Cardiac muscle cell (in vitro differentiated cells and primary cell): ENCODE results near the gene MVD. TPM values are rescaled to one million over a fixed set of nuclear protein-coding genes. Genes with fewer than 3 reads are reported as not detected.

Experiments
- DNase-seq, 2 donors: peaks; one replicate each; pipeline versions ENCODE4 v3.0.0 to v3.0.0-alpha.2; 2010 to 2017; ENCODE audit warnings: low read depth in 1 of 2, low spot score in 1 of 2
- H3K27ac ChIP-seq: fragments of 200-600 bp; sonication (generic); 2 replicates; pipeline ENCODE4 v1.5.1; 2016
- H3K27me3 ChIP-seq: fragments of 200-600 bp; sonication (generic); 2 replicates; pipeline ENCODE4 v1.6.0; 2016; ENCODE audit warnings: control low read depth
- H3K36me3 ChIP-seq: fragments of 200-600 bp; sonication (generic); 2 replicates; pipeline ENCODE4 v1.5.1; 2016; ENCODE audit warnings: control low read depth
- H3K4me1 ChIP-seq: fragments of 200-600 bp; sonication (generic); 2 replicates; pipeline ENCODE4 v1.8.1; 2017; ENCODE audit warnings: low read depth, mild to moderate bottlenecking, mixed run types
- H3K4me3 ChIP-seq: fragments of 200-600 bp; sonication (generic); 2 replicates; pipeline ENCODE4 v1.5.1; 2016; ENCODE audit warnings: mild to moderate bottlenecking
- H3K9me3 ChIP-seq: fragments of 200-600 bp; sonication (generic); 2 replicates; pipeline ENCODE4 v1.5.1; 2017; ENCODE audit warnings: low read depth, mild to moderate bottlenecking, control low read depth
- polyA plus RNA-seq: library from polyadenylated mRNA; unstranded; fragments of >200 nt; fragmentation: Nextera tagmentation; extraction: Ambion mirVana; gene quantifications from 2 replicates; pipeline ENCODE4 v1.2.1, GENCODE V29; 2016
- total RNA-seq: library from RNA; depleted of rRNA; stranded (reverse); fragments of >200 nt; gene quantifications from 2 replicates; pipeline ENCODE4 v1.2.3, GENCODE V29; 2016
- TF ChIP-seq, protein P1 (sequence below): IDR thresholded peaks from 2 replicates; pipeline ENCODE4 v1.5.1; 2012; ENCODE audit warnings: low read depth, mild to moderate bottlenecking, low read length

MVD gene
- total and polyA plus RNA-seq, 2 experiments from 2014 or later: 65.0 to 192 TPM

DNA sequence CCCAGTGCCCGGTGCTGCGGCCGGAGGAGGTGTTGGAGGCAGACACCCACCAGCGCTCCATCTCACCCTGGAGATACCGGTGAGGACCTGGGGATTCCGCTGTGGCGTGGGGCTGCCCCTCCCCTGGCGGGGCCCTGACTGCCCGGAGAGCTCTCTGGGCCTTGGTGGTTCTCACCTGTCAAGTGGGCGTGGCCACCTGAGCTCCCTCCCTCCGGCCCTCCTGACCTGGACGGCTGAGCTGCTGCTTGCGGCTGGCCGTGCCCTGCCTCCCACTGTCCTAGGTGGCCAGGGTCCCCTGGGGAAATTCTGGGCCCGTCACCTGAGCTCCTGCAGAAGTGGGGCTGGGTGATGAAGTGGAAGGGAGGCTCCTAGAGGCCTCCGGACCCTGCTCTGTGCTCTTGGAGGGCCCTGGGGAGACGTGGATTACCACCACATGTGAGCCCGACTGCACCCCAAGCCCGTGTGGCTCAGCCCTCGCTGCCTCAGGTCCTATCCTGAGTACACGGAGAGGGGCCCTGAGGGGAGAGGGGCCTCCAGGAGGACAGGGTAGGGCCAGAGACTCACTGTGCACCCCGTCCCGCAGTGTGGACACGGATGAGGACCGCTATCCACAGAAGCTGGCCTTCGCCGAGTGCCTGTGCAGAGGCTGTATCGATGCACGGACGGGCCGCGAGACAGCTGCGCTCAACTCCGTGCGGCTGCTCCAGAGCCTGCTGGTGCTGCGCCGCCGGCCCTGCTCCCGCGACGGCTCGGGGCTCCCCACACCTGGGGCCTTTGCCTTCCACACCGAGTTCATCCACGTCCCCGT, 23.5 kb downstream of the MVD start:
- no peak for DNase-seq
- Histone ChIP-seq H3K27ac (no peak overlapping the region), H3K36me3 (no peaks in the 10 kb centered on the region), H3K4me1 (peaks cover 1% of the 10 kb centered on the region), H3K27me3 (peaks cover 51% of the 10 kb centered on the region), H3K4me3 (no peak overlapping the region), H3K9me3 (no peaks in the 10 kb centered on the region)
- TF ChIP-seq, protein P1, sequence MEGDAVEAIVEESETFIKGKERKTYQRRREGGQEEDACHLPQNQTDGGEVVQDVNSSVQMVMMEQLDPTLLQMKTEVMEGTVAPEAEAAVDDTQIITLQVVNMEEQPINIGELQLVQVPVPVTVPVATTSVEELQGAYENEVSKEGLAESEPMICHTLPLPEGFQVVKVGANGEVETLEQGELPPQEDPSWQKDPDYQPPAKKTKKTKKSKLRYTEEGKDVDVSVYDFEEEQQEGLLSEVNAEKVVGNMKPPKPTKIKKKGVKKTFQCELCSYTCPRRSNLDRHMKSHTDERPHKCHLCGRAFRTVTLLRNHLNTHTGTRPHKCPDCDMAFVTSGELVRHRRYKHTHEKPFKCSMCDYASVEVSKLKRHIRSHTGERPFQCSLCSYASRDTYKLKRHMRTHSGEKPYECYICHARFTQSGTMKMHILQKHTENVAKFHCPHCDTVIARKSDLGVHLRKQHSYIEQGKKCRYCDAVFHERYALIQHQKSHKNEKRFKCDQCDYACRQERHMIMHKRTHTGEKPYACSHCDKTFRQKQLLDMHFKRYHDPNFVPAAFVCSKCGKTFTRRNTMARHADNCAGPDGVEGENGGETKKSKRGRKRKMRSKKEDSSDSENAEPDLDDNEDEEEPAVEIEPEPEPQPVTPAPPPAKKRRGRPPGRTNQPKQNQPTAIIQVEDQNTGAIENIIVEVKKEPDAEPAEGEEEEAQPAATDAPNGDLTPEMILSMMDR: no peak

DNA sequence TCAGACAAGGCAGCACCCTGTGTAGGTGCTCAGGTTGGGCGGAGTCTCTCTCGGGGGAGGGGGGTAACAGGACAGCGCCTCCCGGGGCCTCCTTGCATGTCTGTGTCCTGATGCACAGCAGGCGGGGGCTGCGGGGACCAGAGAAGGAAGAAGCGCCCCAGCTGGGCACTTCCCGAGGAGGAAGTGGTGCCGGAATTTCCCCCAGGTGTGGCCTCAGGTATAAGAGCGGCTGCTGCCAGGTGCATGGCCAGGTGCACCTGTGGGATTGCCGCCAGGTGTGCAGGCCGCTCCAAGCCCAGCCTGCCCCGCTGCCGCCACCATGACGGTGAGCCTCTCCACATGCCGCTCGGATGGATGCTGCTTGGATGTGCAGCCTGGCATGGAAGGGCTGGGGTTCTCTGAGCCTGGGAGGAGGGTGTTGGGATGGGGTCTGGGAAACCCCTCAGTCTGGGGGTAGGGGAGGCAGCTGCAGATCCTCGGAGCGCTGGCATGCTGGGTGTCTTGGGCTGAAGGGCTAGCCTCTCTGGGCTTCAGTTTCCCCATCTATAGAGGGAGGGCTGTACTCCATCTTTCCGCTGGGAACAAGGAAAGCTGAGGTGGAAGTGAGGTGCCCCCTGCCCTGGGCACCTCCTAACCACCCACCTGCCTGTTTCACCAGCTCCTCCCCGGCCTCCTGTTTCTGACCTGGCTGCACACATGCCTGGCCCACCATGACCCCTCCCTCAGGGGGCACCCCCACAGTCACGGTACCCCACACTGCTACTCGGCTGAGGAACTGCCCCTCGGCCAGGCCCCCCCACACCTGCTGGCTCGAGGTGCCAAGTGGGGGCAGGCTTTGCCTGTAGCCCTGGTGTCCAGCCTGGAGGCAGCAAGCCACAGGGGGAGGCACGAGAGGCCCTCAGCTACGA, 24.3 kb downstream of the MVD start, which contains the start of gene IL17C:
TSS of gene IL17C (plus strand) at position 250 of the 908 bp plus-strand sequence. CDS start at position 320, 70 bp downstream.
- H3K4me1 ChIP-seq: peaks cover 4% of the 10 kb centered on the region
- H3K9me3 ChIP-seq: no peaks in the 10 kb centered on the region
- TF ChIP-seq, protein P1: no peak
- no peak within 1 kb of the TSS for H3K4me3 ChIP-seq
- H3K36me3 ChIP-seq: no peaks in the 10 kb centered on the region
- H3K27me3 ChIP-seq: peaks cover 59% of the 10 kb centered on the region
- no peak within 1 kb of the TSS for H3K27ac ChIP-seq
- no peak for DNase-seq

DNA sequence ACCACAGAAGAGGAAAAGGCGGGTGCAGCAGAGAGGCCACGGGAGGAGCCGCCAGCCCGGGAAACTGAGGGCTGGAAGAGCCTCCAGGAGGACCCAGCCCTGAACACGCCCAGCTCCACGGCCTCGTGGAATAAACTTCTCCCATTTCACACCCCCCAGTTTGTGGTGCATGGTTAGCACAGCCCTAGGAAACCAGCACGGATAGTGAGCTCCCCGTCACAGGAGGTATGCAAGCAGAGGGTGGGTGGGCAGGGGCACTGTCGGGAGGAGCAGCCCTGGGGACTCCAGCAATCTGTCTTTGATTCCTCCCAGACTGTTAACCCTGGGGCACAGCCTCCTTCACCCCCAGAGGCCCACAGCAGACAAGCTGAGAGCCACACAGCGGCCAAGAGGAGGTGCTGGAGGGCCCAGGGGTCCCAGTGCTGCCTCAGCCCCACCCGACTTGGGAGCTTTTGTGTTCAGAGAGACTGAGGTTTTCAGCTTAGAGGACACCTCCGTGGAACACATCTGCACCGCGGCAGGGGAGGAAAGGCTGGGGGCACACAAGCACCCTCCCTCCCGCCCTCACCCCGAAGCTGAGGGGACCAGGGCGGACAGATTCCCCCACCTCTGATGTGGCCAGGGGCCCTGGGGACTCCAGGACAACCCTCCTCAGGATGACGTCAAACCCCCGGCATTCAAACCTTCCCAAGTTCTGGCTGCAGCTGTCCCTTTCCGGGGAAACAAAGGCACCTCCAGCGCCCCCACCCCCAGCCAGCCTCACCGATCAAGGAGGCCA, 26.2 kb downstream of the MVD start:
- peaks cover 62% of the 10 kb centered on the region for H3K27me3 ChIP-seq

DNA sequence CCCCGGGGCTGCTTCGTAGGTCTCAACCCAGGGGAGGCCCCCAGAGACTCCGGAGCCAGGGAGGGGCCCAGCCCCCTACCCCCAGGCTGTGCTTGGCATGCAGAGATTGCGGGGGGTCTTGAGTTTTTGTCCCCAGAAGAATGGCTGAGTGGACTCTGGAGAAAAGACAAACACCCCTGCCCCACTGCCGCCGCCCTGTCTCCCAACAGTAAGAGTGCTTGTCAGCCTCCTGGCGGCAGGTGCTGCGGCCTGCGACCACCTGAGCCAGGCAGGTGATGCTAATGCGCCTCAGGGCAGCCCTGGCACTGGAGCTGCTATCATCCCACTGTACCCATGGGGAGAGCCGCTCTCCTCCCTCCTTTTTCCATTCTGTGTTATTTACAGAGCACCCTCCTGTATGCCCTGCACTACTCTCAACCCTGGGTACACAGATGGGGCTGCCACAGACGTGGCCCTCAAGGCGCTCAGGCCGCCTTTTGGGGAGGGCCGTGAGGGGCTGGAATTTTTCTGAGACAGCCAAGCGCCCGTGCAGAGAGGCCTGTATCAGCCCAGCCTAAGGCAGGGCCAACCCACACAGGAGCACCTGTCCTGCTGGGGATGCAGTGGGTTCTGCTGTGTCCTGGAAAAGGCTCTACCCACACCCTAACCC, 27.1 kb downstream of the MVD start:
- no peak overlapping the region for H3K4me3 ChIP-seq
- no peak for DNase-seq
- H3K27me3 ChIP-seq: peaks cover 62% of the 10 kb centered on the region

More for the DNA sequence above, 26.2 kb downstream of the MVD start:
- Histone ChIP-seq H3K4me1 (peaks cover 4% of the 10 kb centered on the region), H3K36me3 (peaks cover 4% of the 10 kb centered on the region), H3K27ac (no peak overlapping the region), H3K9me3 (no peaks in the 10 kb centered on the region), H3K4me3 (no peak overlapping the region)
- TF ChIP-seq, protein P1: no peak
- no peak for DNase-seq

More for the DNA sequence above, 27.1 kb downstream of the MVD start:
- peaks cover 4% of the 10 kb centered on the region for H3K4me1 ChIP-seq
- no peak overlapping the region for H3K27ac ChIP-seq
- H3K36me3 ChIP-seq: peaks cover 12% of the 10 kb centered on the region
- H3K9me3 ChIP-seq: no peaks in the 10 kb centered on the region
- TF ChIP-seq, protein P1: no peak
